ENCODE results near the gene PGM1. TPM values are rescaled to one million over a fixed set of nuclear protein-coding genes. Genes with fewer than 3 reads are reported as not detected.

Gene PGM1
- total RNA-seq, 4 donors from 2014 or later: 37.1 to 84.1 (median 63.2) TPM

- intact Hi-C loops (cut with DNase I): no loop called here
- H3K4me3 ChIP-seq (replicated peaks in 1 of 3): no peak overlapping the region
- H3K27me3 ChIP-seq: no peaks in the 10 kb centered on the region
- H3K27ac ChIP-seq: no peak overlapping the region
- H3K9me3 ChIP-seq: no peaks in the 10 kb centered on the region
- 85 to 89% methylated on average over 1 of the region's 1 CpG for WGBS, 2 donors
- TF ChIP-seq CTCF (IDR thresholded peaks at IDR 0.05): no peak
- TF ChIP-seq POLR2A (IDR thresholded peaks at IDR 0.05): no peak
- peaks cover 12 to 16% of the 10 kb centered on the region in 2 donors for H3K36me3 ChIP-seq
- peaks cover 8 to 10% of the 10 kb centered on the region in 2 donors for H3K4me1 ChIP-seq
- DNase-seq: no peak
These were observed 42.5 kb downstream of the PGM1 start for GRCh38 chr1:63635681-63636080.

DNA sequence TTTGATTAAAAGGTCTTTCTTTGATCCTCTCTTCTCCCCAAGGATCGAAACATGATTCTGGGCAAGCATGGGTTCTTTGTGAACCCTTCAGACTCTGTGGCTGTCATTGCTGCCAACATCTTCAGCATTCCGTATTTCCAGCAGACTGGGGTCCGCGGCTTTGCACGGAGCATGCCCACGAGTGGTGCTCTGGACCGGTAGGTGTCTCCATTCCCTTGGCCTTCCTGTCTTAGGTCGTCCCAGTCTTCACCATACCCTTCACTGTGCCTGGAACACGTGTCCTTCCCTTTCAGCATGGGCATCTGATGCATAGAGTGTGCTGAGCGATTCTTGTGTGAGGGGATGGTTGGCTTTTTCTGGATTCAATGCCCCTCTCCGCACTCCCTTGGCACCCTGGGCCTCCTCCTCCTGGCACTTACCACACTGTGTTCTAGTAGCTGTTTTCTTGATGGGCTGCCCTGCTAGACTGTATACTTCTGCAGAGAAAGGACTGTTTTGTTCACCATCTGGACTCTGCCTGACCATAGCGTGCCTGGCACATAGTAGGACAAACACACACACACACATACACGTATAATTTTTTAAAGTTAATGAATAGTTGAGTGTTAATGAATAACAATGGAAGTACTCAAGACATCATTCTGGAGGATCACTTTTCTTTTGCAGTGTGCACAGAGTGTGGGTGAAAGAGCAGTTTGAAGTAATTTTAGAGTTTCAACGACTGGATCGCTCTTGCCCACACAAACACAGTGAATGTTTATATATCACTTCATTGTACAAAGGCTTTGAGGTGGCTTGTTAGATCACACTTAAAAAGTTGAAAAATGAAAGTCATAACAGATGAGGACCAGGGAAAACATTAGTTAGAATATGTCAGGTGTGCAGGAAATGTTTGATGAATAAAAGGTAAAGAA, 43.2 kb downstream of the PGM1 start:
- Histone ChIP-seq H3K36me3 (peaks cover 5 to 16% of the 10 kb centered on the region in 2 donors), H3K9me3 (no peaks in the 10 kb centered on the region), H3K27ac (no peak overlapping the region), H3K4me3 (replicated peaks in 1 of 3) (no peak overlapping the region), H3K27me3 (no peaks in the 10 kb centered on the region), H3K4me1 (peaks cover 8 to 10% of the 10 kb centered on the region in 2 donors)
- TF ChIP-seq POLR2A (IDR thresholded peaks at IDR 0.05) (no peak), CTCF (IDR thresholded peaks at IDR 0.05) (no peak)
- WGBS, 2 donors: 84 to 89% methylated on average over 15 of the region's 15 CpGs
- intact Hi-C loops (cut with DNase I): no loop called here
- no peak for DNase-seq

- H3K27me3 ChIP-seq: no peaks in the 10 kb centered on the region
- TF ChIP-seq POLR2A (IDR thresholded peaks at IDR 0.05) (no peak), CTCF (IDR thresholded peaks at IDR 0.05) (no peak)
- no peak overlapping the region for H3K27ac ChIP-seq
- peaks cover 0 to 7% of the 10 kb centered on the region in 2 donors for H3K36me3 ChIP-seq
- intact Hi-C loops (cut with DNase I): no loop called here
- no peaks in the 10 kb centered on the region for H3K9me3 ChIP-seq
- DNase-seq: no peak
- 92% methylated on average over 8 of the region's 8 CpGs for WGBS, 2 donors
- no peak overlapping the region for H3K4me3 ChIP-seq (replicated peaks in 1 of 3)
- H3K4me1 ChIP-seq: peaks cover 8 to 10% of the 10 kb centered on the region in 2 donors
These were observed 45.3 kb downstream of the PGM1 start for GRCh38 chr1:63638471-63638870.

DNA sequence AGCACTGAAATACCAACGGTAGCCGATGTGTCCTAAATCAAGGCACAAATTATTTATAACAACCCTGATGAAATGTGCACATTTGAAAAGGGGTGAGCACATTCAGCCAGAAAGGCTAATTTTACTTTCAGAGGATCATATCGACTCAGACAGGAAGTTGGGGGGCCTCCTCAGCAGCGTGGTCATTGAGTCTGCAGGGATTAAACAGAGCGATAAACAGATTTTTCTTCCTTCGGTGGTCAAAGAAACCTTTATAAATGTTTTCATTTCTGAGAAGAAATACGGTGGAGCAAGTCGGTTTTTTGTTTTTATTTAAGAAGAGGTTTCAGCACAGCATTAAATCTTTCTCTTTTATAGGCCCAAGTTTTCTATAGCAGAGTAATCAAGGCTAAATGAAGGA, 45.7 kb downstream of the PGM1 start:
- no peak overlapping the region for H3K27ac ChIP-seq
- H3K36me3 ChIP-seq: peaks cover 0 to 7% of the 10 kb centered on the region in 2 donors
- no peaks in the 10 kb centered on the region for H3K27me3 ChIP-seq
- no peaks in the 10 kb centered on the region for H3K9me3 ChIP-seq
- no peak for DNase-seq
- intact Hi-C loops (cut with DNase I): no loop called here
- 73 to 76% methylated on average over 8 of the region's 8 CpGs for WGBS, 2 donors
- TF ChIP-seq POLR2A (IDR thresholded peaks at IDR 0.05) (no peak), CTCF (IDR thresholded peaks at IDR 0.05) (no peak)
- H3K4me1 ChIP-seq: peaks cover 8 to 10% of the 10 kb centered on the region in 2 donors
- H3K4me3 ChIP-seq (replicated peaks in 1 of 3): no peak overlapping the region

Measured in thyroid gland (tissue), 4 donors.